GM21717 (cell line): ENCODE results near the gene MDGA2.
"Not testable (repeated sequence)": the region's sequence is repeated elsewhere in the genome, so short reads cannot be mapped to it uniquely, and the experiment has no call there.

Source experiments
- ATAC-seq: cut with Tn5 transposase; IDR thresholded peaks from one replicate; pipeline ENCODE4 v1.9.1; 2021; ENCODE audit warnings: mild to moderate bottlenecking, moderate library complexity; ENCODE audit not compliant: unreplicated experiment

MDGA2 gene

GRCh38 chr14:47259796-47260195, 415.6 kb downstream of the MDGA2 start:
- no peak for ATAC-seq

- ATAC-seq: no peak
Measured at GRCh38 chr14:47257013-47257412, 418.4 kb downstream of the MDGA2 start.

GRCh38 chr14:47252802-47253201, 422.6 kb downstream of the MDGA2 start:
- no peak for ATAC-seq

GRCh38 chr14:47246367-47246766, 429.0 kb downstream of the MDGA2 start:
- ATAC-seq: no peak

- not testable (repeated sequence) for ATAC-seq
Measured at GRCh38 chr14:47242579-47242978, 432.8 kb downstream of the MDGA2 start.

- ATAC-seq: no peak
Measured at GRCh38 chr14:47240748-47241437, 434.5 kb downstream of the MDGA2 start.

- ATAC-seq: no peak
Measured at GRCh38 chr14:47235619-47236018, 439.8 kb downstream of the MDGA2 start.

GRCh38 chr14:47226877-47227520, 448.4 kb downstream of the MDGA2 start:
- no peak for ATAC-seq

- ATAC-seq: no peak
Measured at GRCh38 chr14:47223656-47224055, 451.7 kb downstream of the MDGA2 start.

- ATAC-seq: no peak
Measured at GRCh38 chr14:47220096-47220495, 455.3 kb downstream of the MDGA2 start.

GRCh38 chr14:47211263-47211662, 464.1 kb downstream of the MDGA2 start:
- no peak for ATAC-seq

GRCh38 chr14:47210099-47210498, 465.3 kb downstream of the MDGA2 start:
- no peak for ATAC-seq

GRCh38 chr14:47208434-47208833, 467.0 kb downstream of the MDGA2 start:
- no peak for ATAC-seq

- ATAC-seq: no peak
Measured at GRCh38 chr14:47207617-47208016, 467.8 kb downstream of the MDGA2 start.

GRCh38 chr14:47200740-47201139, 474.7 kb downstream of the MDGA2 start:
- ATAC-seq: no peak

GRCh38 chr14:47195582-47195981, 479.8 kb downstream of the MDGA2 start:
- no peak for ATAC-seq

GRCh38 chr14:47194055-47194454, 481.4 kb downstream of the MDGA2 start:
- no peak for ATAC-seq

GRCh38 chr14:47192203-47192602, 483.2 kb downstream of the MDGA2 start:
- not testable (repeated sequence) for ATAC-seq

GRCh38 chr14:47191700-47192099, 483.7 kb downstream of the MDGA2 start:
- ATAC-seq: no peak

- no peak for ATAC-seq
Measured at GRCh38 chr14:47189911-47190484, 485.4 kb downstream of the MDGA2 start.

- no peak for ATAC-seq
Measured at GRCh38 chr14:47186486-47186885, 488.9 kb downstream of the MDGA2 start.

- ATAC-seq: no peak
Measured at GRCh38 chr14:47179906-47180305, 495.5 kb downstream of the MDGA2 start.
